A673 (cell line): Measurements from ENCODE around the gene SEBOX. TPM values are rescaled to one million over a fixed set of nuclear protein-coding genes. Genes with fewer than 3 reads are reported as not detected.

ENCODE experiments used
- BruUV-seq: library from RNA; stranded (reverse); fragments of 400-500 nt; replicated peaks from 2 replicates; lab custom pipeline; 2021; lab: Mats Ljungman, UMichigan
- CTCF ChIA-PET: fragments of 300-600 bp; sonication (Branson Sonifier 250); formaldehyde crosslinking; loops from one replicate; lab custom pipeline; 2022; ENCODE audit warnings: antibody characterized with exemption; lab: Charles Lee
- POLR2A ChIA-PET: fragments of 300-600 bp; sonication (Branson Sonifier 250); formaldehyde crosslinking; loops from one replicate; lab custom pipeline; 2022; ENCODE audit warnings: antibody characterized with exemption; ENCODE audit not compliant: low non-redundant PET; lab: Charles Lee
- DNase-seq: peaks from one replicate; pipeline ENCODE4 v3.0.0-alpha.2; 2015; ENCODE audit warnings: low spot score
- H3K27ac ChIP-seq: fragments of 200-600 bp; sonication (generic); 2 replicates; pipeline ENCODE4 v1.5.1; 2016; ENCODE audit warnings: mixed run types, low read depth, mild to moderate bottlenecking, mixed read lengths, antibody characterized with exemption, low read length; ENCODE audit not compliant: poor library complexity, severe bottlenecking
- H3K27me3 ChIP-seq: fragments of 200-600 bp; sonication (generic); replicated peaks from 2 replicates; pipeline ENCODE4 v1.6.1; 2017; ENCODE audit warnings: mixed run types, low read depth, mild to moderate bottlenecking, mixed read lengths, antibody characterized with exemption, low read length; ENCODE audit not compliant: insufficient read depth, poor library complexity
- H3K36me3 ChIP-seq: fragments of 200-600 bp; sonication (generic); 2 replicates; pipeline ENCODE4 v1.6.1; 2016; ENCODE audit warnings: mixed run types, mild to moderate bottlenecking, mixed read lengths, antibody characterized with exemption, low read length; ENCODE audit not compliant: insufficient read depth, poor library complexity, severe bottlenecking
- H3K4me1 ChIP-seq: fragments of 200-600 bp; sonication (generic); 2 replicates; pipeline ENCODE4 v1.6.1; 2017; ENCODE audit warnings: mixed run types, mild to moderate bottlenecking, mixed read lengths, antibody characterized with exemption, low read length; ENCODE audit not compliant: insufficient read depth, poor library complexity, severe bottlenecking
- H3K4me3 ChIP-seq: fragments of 200-600 bp; sonication (generic); 2 replicates; pipeline ENCODE4 v1.5.1; 2016; ENCODE audit warnings: low read depth, mixed run types, mild to moderate bottlenecking, mixed read lengths, low read length; ENCODE audit not compliant: poor library complexity, severe bottlenecking
- H3K9me3 ChIP-seq: fragments of 200-600 bp; sonication (generic); 2 replicates; pipeline ENCODE4 v1.6.1; 2016; ENCODE audit warnings: mixed run types, low read depth, mild to moderate bottlenecking, mixed read lengths, antibody characterized with exemption, low read length; ENCODE audit not compliant: poor library complexity, severe bottlenecking
- CTCF ChIP-seq: fragments of 300-800, 200-600 bp; sonication (generic); conservative IDR thresholded peaks from 2 replicates; pipeline ENCODE4 v1.5.1; 2017; ENCODE audit warnings: low read depth, mild to moderate bottlenecking, antibody characterized with exemption, low read length, moderate library complexity, mixed read lengths
- EZH2 ChIP-seq: fragments of 200-600 bp; sonication (generic); IDR thresholded peaks from 2 replicates; pipeline ENCODE4 v1.6.1; 2017; ENCODE audit warnings: borderline replicate concordance, low read depth, mild to moderate bottlenecking, mixed read lengths, antibody characterized with exemption, low read length; ENCODE audit not compliant: poor library complexity, severe bottlenecking
- intact Hi-C: fragments of 100-400 bp; cut with micrococcal nuclease; formaldehyde crosslinking; loops from one replicate; pipeline ENCODE4 v1.10.0; 2022; ENCODE audit not compliant: unreplicated experiment
- total RNA-seq: library from RNA; stranded (reverse); gene quantifications from 2 replicates; pipeline ENCODE4 v1.2.3, GENCODE V29; 2021

Gene SEBOX
- total RNA-seq, 1 experiment from 2014 or later, result not detected

GRCh38 chr17:28325211-28325610, 39.8 kb downstream of the SEBOX start:
- H3K27me3 ChIP-seq, result no peaks in the 10 kb centered on the region
- no peaks in the 10 kb centered on the region for H3K9me3 ChIP-seq
- peaks cover 24% of the 10 kb centered on the region for H3K4me1 ChIP-seq
- ChIA-PET POLR2A (no interaction called here), CTCF (interaction anchor here (1.1 kb wide), 1 partner anchor 10 kb away, joined by 3 read pairs; the partner anchor contains the start of genes IFT20 and TNFAIP1)
- TF ChIP-seq EZH2, result no peak
- TF ChIP-seq CTCF, result no peak
- H3K4me3 ChIP-seq, result no peak overlapping the region
- no TSS peak for BruUV-seq
- H3K27ac ChIP-seq, result no peak overlapping the region
- H3K36me3 ChIP-seq, result peaks cover 49% of the 10 kb centered on the region
- DNase-seq, result no peak
- intact Hi-C loops, result no loop called here

GRCh38 chr17:28324781-28325180, 40.2 kb downstream of the SEBOX start:
- BruUV-seq, result no TSS peak
- TF ChIP-seq CTCF, result no peak
- no peak for TF ChIP-seq EZH2
- H3K4me1 ChIP-seq, result peaks cover 24% of the 10 kb centered on the region
- no peak for DNase-seq
- no peak overlapping the region for H3K27ac ChIP-seq
- ChIA-PET CTCF (interaction anchor here (1.1 kb wide), 1 partner anchor 11 kb away, joined by 3 read pairs; the partner anchor contains the start of genes IFT20 and TNFAIP1), POLR2A (no interaction called here)
- H3K9me3 ChIP-seq, result no peaks in the 10 kb centered on the region
- H3K36me3 ChIP-seq, result peaks cover 49% of the 10 kb centered on the region
- intact Hi-C loops, result no loop called here
- H3K4me3 ChIP-seq, result no peak overlapping the region
- no peaks in the 10 kb centered on the region for H3K27me3 ChIP-seq

- no TSS peak for BruUV-seq
- ChIA-PET POLR2A (no interaction called here), CTCF (no interaction called here)
- no peak for DNase-seq
- no peaks in the 10 kb centered on the region for H3K9me3 ChIP-seq
- no peak for TF ChIP-seq EZH2
- TF ChIP-seq CTCF, result no peak
- no peak overlapping the region for H3K27ac ChIP-seq
- intact Hi-C loops, result no loop called here
- H3K4me3 ChIP-seq, result no peak overlapping the region
- no peaks in the 10 kb centered on the region for H3K27me3 ChIP-seq
- peaks cover 46% of the 10 kb centered on the region for H3K36me3 ChIP-seq
- peaks cover 24% of the 10 kb centered on the region for H3K4me1 ChIP-seq
Measured at GRCh38 chr17:28324267-28324745, 40.7 kb downstream of the SEBOX start.
